Measurements from ENCODE around the gene TYW1.
"Not testable (repeated sequence)": the region's sequence is repeated elsewhere in the genome, so short reads cannot be mapped to it uniquely, and the experiment has no call there.

Gene TYW1

DNA sequence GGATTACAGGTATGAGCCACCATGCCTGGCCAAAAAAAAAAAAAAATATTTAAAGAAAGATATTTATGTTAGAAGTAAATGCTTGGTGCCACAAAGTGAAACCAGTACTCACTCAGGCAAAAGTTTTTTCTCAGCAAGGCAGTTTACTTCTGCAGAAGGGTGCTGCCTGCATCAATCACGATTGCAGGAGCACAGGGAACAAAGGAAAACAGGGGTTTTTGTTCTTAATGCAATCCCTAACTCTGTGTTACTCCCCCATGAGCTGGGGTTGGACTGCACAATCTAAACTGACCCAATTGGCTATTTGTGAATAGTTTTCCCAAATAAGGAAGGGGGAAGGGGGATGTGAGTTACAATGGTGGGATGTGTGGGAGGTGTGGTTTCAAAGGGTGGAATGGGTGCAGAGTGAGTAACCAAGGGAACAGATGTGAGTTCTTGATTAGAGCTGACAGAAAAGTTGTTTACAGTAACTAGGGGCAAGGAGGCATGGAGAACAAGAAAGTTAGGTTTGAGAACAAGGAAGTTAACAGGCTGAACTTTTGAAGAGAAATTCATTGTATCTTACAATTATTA lies 255.4 kb downstream of the TYW1 start:
- DNase-seq (ENCODE audit: low read depth) = no peak

DNA sequence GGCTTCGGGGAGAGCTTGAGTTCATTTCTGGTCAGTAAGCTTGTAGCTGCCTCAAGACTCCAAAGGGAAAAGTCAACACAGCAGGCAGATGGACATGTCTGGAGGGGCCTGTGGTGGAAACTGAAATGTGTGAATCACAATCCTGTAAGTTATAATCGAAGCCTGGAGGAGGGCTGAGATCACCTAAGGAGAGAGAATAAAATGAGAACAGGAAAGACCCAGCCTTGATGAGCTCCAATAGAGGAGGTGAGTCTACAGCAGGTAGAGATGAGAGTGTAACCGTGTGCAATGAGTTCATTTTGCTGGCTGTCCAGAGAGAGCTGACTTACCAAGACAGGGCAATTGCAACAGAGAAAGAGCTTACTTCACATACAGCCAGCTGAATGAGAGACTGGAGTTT lies 258.4 kb downstream of the TYW1 start:
- DNase-seq (ENCODE audit: low read depth) = not testable (repeated sequence)

DNA sequence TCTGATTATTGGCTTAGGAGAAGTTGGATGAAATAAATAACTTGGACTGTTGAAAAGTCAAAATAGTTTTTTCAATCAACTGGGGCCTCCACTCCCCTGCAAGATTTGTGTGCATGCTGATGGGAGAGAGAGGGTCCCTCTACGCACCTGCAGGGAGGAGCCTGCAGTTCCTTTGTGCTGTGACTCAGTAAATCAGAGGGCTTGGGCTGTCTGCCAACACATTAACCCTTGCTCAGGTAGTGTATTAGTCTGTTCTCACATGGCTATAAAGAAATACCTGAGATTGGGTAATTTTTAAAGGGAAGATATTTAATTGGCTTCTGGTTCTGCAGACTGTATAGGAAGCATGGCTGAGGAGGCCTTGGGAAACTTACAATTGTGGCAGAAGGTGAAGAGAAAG lies 261.1 kb downstream of the TYW1 start:
- not testable (repeated sequence) for DNase-seq (ENCODE audit: low read depth)

DNA sequence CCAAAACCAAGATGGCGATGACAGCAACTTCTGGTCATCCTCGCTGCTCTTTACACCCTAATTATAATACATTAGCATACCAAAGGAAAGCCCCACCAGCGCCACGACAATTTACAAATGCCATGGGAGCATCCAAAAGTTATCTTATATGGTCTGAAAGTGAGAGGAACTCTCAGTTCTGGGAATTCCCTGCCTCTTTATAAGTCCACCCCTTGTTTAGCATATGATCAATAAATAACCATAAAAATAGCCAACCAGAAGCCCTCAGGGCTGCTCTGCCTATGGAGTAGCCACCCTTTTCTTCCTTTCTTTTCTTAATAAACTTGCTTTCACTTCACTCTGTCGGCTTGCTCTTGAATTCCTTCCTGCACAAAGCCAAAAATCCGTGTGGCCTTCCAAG lies 262.7 kb downstream of the TYW1 start:
- not testable (repeated sequence) for DNase-seq (ENCODE audit: low read depth)

GRCh38 chr7:67260166-67260586 lies 263.5 kb downstream of the TYW1 start:
- DNase-seq (ENCODE audit: low read depth) = not testable (repeated sequence)

DNA sequence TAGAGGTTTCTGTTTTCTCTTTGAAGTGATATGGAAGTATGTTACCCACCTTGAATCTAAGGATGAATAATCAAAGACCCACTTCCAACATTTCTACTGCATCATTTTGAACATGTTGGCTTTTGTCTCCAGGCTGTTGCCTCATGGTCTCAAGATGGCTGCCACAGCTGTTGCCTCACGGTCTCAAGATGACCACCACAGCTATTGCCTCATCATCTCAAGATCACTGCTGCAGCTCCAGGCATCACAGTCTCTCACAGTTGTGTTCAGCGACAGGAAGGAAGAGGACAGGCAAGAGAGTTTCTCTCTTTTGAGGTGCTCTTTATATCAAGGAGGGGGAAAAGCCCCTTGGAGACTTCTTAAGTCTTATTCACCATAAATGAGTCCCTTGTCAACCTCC lies 267.4 kb downstream of the TYW1 start:
- DNase-seq (ENCODE audit: low read depth) = not testable (repeated sequence)

DNA sequence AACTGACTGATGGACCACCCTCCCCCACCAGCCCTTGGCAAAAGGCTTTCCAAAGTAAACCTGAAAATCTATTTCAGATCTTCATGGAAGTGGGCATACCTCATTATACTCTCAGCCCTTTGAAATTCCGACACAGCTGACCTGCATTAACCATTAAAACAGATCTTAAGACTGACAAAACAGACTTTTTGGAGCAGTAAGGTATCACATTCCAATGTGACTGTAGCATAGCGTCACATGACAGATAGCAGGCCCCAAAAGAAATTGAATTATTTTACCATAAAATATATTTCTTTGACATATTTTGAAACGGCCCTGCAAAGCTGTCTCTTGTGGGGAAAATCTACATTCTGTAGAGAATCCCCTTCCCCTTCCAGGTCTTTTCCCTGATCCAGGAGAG lies 269.4 kb downstream of the TYW1 start:
- DNase-seq (ENCODE audit: low read depth) = not testable (repeated sequence)

- no peak for DNase-seq (ENCODE audit: low read depth)
These were observed 271.3 kb downstream of the TYW1 start for GRCh38 chr7:67267914-67268313.

DNA sequence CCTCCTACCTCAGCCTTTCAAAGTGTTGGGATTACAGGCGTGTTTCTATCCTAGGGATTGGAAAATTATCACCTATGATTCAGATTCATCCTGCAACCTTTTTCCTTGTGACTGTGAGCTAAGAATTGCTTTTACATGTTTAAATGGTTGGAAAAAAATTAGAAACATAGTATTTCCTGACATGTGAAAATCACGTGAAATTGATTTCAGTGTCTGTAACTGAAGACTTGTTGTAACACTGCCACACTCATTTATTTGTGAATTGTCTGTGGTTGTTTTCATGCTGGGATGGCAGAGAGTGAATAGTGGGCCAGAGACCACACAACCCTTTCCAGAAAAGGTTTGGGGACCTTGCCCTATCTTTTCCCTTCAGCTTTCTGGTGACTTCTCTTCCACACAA lies 273.3 kb downstream of the TYW1 start:
- DNase-seq (ENCODE audit: low read depth) = not testable (repeated sequence)

Measured in GM04504 (cell line).